Measurements from ENCODE around the gene GFER.

Gene GFER

GRCh38 chr16:2035431-2036199 lies 51.6 kb downstream of the GFER start:
- H3K27ac ChIP-seq, result no peak overlapping the region
- DNase-seq (ENCODE audit: low read depth, low spot score), result no peak

GRCh38 chr16:2036200-2036966 lies 52.4 kb downstream of the GFER start:
- no peak overlapping the region for H3K27ac ChIP-seq
- no peak for DNase-seq (ENCODE audit: low read depth, low spot score)

GRCh38 chr16:2037115-2037514 lies 53.1 kb downstream of the GFER start:
- DNase-seq (ENCODE audit: low read depth, low spot score), result no peak
- H3K27ac ChIP-seq, result no peak overlapping the region

Data from epithelial cell of prostate (primary cell).